Peyer's patch (tissue), 4 donors: ENCODE data around the gene OTOP3. TPM values are rescaled to one million over a fixed set of nuclear protein-coding genes. Genes with fewer than 3 reads are reported as not detected.
"Not testable (repeated sequence)": the region's sequence is repeated elsewhere in the genome, so short reads cannot be mapped to it uniquely, and the experiment has no call there.

ENCODE experiments used
- DNase-seq, 3 donors: peaks; one replicate each; pipeline ENCODE4 v3.0.0-alpha.2; 2017 to 2019
- H3K27ac ChIP-seq, 4 donors: fragments of 200-600 bp; sonication (generic); one replicate each; pipeline ENCODE4 v1.5.1; 2016 to 2019
- H3K27me3 ChIP-seq, 2 donors: fragments of 200-600 bp; sonication (generic); one replicate each; pipeline ENCODE4 v1.5.1; 2019
- H3K36me3 ChIP-seq, 3 donors: fragments of 200-600 bp; sonication (generic); one replicate each; pipeline ENCODE4 v1.5.1; 2016 to 2019
- H3K4me1 ChIP-seq, 4 donors: fragments of 200-600 bp; sonication (generic); one replicate each; pipeline ENCODE4 v1.5.1; 2016 to 2019
- H3K4me3 ChIP-seq, 4 donors: fragments of 200-600 bp; sonication (generic); 1 replicate in 3 of 4; 2 replicates in 1 of 4; pipeline ENCODE4 v1.5.1; 2016 to 2019; ENCODE audit warnings: mild to moderate bottlenecking in 1 of 4
- H3K9me3 ChIP-seq, 4 donors: fragments of 200-600 bp; sonication (generic); one replicate each; pipeline ENCODE4 v1.5.1; 2016 to 2019; ENCODE audit warnings: mild to moderate bottlenecking in 1 of 4
- CTCF ChIP-seq, 6 experiments: fragments of 450-650 bp in 4 of 6; fragments of 200-600 bp in 2 of 6; sonication (generic) in 1 of 6; IDR thresholded peaks; one replicate each; pipeline ENCODE4 v1.5.1; 2017 to 2019; ENCODE audit warnings: antibody characterized with exemption in 6 of 6, mild to moderate bottlenecking in 3 of 6, moderate library complexity in 1 of 6
- POLR2A ChIP-seq, 2 donors: fragments of 450-650 bp; IDR thresholded peaks; one replicate each; pipeline ENCODE4 v1.5.1; 2017; ENCODE audit warnings: antibody characterized with exemption in 2 of 2, mild to moderate bottlenecking in 2 of 2, moderate library complexity in 2 of 2
- total RNA-seq, 4 donors: library from RNA; depleted of rRNA; stranded (reverse); fragments of >200 nt; gene quantifications; one replicate each; pipeline ENCODE4 v1.1.0, GENCODE V29; 2016

The OTOP3 gene
- total RNA-seq, 4 donors from 2014 or later, result 5.2 to 9.3 (median 8.5) TPM; not detected in 1

GRCh38 chr17:74981318-74981978 is 45.8 kb downstream of the OTOP3 start:
- peak overlapping the region; percentile 47 to 63 (median 58) for H3K4me3 ChIP-seq
- H3K27ac ChIP-seq, result peak overlapping the region; percentile 71 to 83 (median 78)
- no peak for DNase-seq

GRCh38 chr17:74981979-74982662 is 46.4 kb downstream of the OTOP3 start:
- H3K9me3 ChIP-seq, result no peaks in the 10 kb centered on the region
- H3K36me3 ChIP-seq, result no peaks in the 10 kb centered on the region
- H3K4me1 ChIP-seq, result peaks cover 4 to 16% (median 10%) of the 10 kb centered on the region in 4 donors
- peak; percentile 69 to 87 (median 82) for DNase-seq
- peak overlapping the region; percentile 47 to 63 (median 58) for H3K4me3 ChIP-seq
- no peaks in the 10 kb centered on the region for H3K27me3 ChIP-seq
- TF ChIP-seq POLR2A (IDR thresholded peaks at IDR 0.05) (peak; percentile 67 to 69), CTCF (IDR thresholded peaks at IDR 0.05) (peak in 3 of 6 experiments; percentile 16 to 29 (median 26))
- peak overlapping the region; percentile 71 to 83 (median 78) for H3K27ac ChIP-seq

More at GRCh38 chr17:74981318-74981978, 45.8 kb downstream of the OTOP3 start:
- Histone ChIP-seq H3K9me3 (no peaks in the 10 kb centered on the region), H3K36me3 (no peaks in the 10 kb centered on the region), H3K27me3 (no peaks in the 10 kb centered on the region), H3K4me1 (peaks cover 4 to 12% (median 9%) of the 10 kb centered on the region in 4 donors)
- TF ChIP-seq CTCF (IDR thresholded peaks at IDR 0.05) (no peak), POLR2A (IDR thresholded peaks at IDR 0.05) (no peak)

GRCh38 chr17:74982663-74983313 is 47.1 kb downstream of the OTOP3 start:
- Histone ChIP-seq H3K27ac (peak overlapping the region; percentile 71 to 83 (median 78)), H3K4me3 (peak overlapping the region; percentile 47 to 63 (median 58)), H3K4me1 (peaks cover 4 to 18% (median 13%) of the 10 kb centered on the region in 4 donors)
- not testable (repeated sequence) for H3K36me3 ChIP-seq, DNase-seq, H3K9me3 ChIP-seq, H3K27me3 ChIP-seq

- H3K9me3 ChIP-seq, result no peaks in the 10 kb centered on the region
- DNase-seq, result no peak
- H3K4me3 ChIP-seq, result no peak overlapping the region
- no peaks in the 10 kb centered on the region for H3K27me3 ChIP-seq
- no peak overlapping the region for H3K27ac ChIP-seq
- no peak for TF ChIP-seq POLR2A (IDR thresholded peaks at IDR 0.05)
- TF ChIP-seq CTCF (IDR thresholded peaks at IDR 0.05), result no peak
- H3K36me3 ChIP-seq, result no peaks in the 10 kb centered on the region
- H3K4me1 ChIP-seq, result peaks cover 4 to 40% (median 14%) of the 10 kb centered on the region in 4 donors
These were observed 50.5 kb downstream of the OTOP3 start for GRCh38 chr17:74986206-74986576.

- peak; percentile 95 to 99 (median 98) for DNase-seq
- peaks cover 0 to 37% (median 7%) of the 10 kb centered on the region in 4 donors for H3K4me1 ChIP-seq
- H3K27me3 ChIP-seq, result no peaks in the 10 kb centered on the region
- no peaks in the 10 kb centered on the region for H3K36me3 ChIP-seq
- TF ChIP-seq POLR2A (IDR thresholded peaks at IDR 0.05) (peak; percentile 87 to 97), CTCF (IDR thresholded peaks at IDR 0.05) (no peak)
- peak within 1 kb of the TSS; percentile 74 to 97 (median 90) for H3K27ac ChIP-seq
- peak within 1 kb of the TSS; percentile 71 to 98 (median 83) for H3K4me3 ChIP-seq
- no peaks in the 10 kb centered on the region for H3K9me3 ChIP-seq
These were observed 51.8 kb downstream of the OTOP3 start, which contains the start of gene CDR2L for GRCh38 chr17:74987418-74987908. Gene CDR2L, plus strand, starts transcription at chr17:74987632. Its CDS starts 412 bp downstream, at chr17:74988044.
